ENCODE data around the gene PEX10.

Gene PEX10

GRCh38 chr1:2384941-2385481, 27.4 kb downstream of the PEX10 start:
- no peak for DNase-seq

GRCh38 chr1:2384130-2384860, 28.1 kb downstream of the PEX10 start:
- DNase-seq, result no peak

- no peak for DNase-seq
Measured at GRCh38 chr1:2383576-2383975, 28.8 kb downstream of the PEX10 start.

- no peak for DNase-seq
Measured at GRCh38 chr1:2382621-2383361, 29.6 kb downstream of the PEX10 start.

GRCh38 chr1:2381741-2382620, 30.4 kb downstream of the PEX10 start:
- no peak for DNase-seq

- no peak for DNase-seq
Measured at GRCh38 chr1:2380816-2381591, 31.4 kb downstream of the PEX10 start.

- DNase-seq, result no peak
Measured at GRCh38 chr1:2379733-2380404, 32.5 kb downstream of the PEX10 start.

GRCh38 chr1:2378956-2379732, 33.2 kb downstream of the PEX10 start:
- DNase-seq, result no peak

- DNase-seq, result peak; percentile 42
Measured at GRCh38 chr1:2378441-2378851, 33.9 kb downstream of the PEX10 start.

- DNase-seq, result no peak
Measured at GRCh38 chr1:2377751-2378440, 34.5 kb downstream of the PEX10 start.

- no peak for DNase-seq
Measured at GRCh38 chr1:2376931-2377672, 35.3 kb downstream of the PEX10 start.

- DNase-seq, result no peak
Measured at GRCh38 chr1:2376261-2376741, 36.1 kb downstream of the PEX10 start.

- no peak for DNase-seq
Measured at GRCh38 chr1:2375923-2376260, 36.5 kb downstream of the PEX10 start.

- DNase-seq, result no peak
Measured at GRCh38 chr1:2375246-2375922, 37.0 kb downstream of the PEX10 start.

- DNase-seq, result no peak
Measured at GRCh38 chr1:2374252-2375155, 37.9 kb downstream of the PEX10 start.

GRCh38 chr1:2373551-2374251, 38.7 kb downstream of the PEX10 start:
- no peak for DNase-seq
